HEK293 (cell line): ENCODE measurements around the gene BCKDHA.

ENCODE experiments used
- CTCF ChIA-PET: fragments of 350-600 bp; formaldehyde crosslinking; extraction: SDS; loops from one replicate; lab custom pipeline; 2021; ENCODE audit warnings: antibody characterized with exemption; lab: Yijun Ruan, JAX
- POLR2A ChIA-PET: fragments of 300-600 bp; formaldehyde crosslinking; extraction: SDS; loops from one replicate; lab custom pipeline; 2020; ENCODE audit warnings: antibody characterized with exemption, inconsistent platforms; lab: Yijun Ruan, JAX
- H3K27ac ChIP-seq: fragments of 200-500 bp; sonication (Bioruptor generic); 2 replicates; pipeline ENCODE4 v1.5.1; 2014; ENCODE audit warnings: low read depth, low read length, control low read depth, inconsistent platforms; ENCODE audit errors: extremely low read depth
- H3K36me3 ChIP-seq, 2 experiments: fragments of 200-500 bp in 1 of 2; sonication (Bioruptor generic) in 1 of 2; 1 replicate in 1 of 2; 2 replicates in 1 of 2; pipeline ENCODE4 v1.5.1; 2014 to 2017; ENCODE audit warnings: inconsistent platforms in 2 of 2, low read length in 2 of 2; ENCODE audit not compliant: control insufficient read depth in 2 of 2, insufficient read depth in 1 of 2
- H3K4me1 ChIP-seq: fragments of 200-500 bp; sonication (Bioruptor generic); 2 replicates; pipeline ENCODE4 v1.5.1; 2014; ENCODE audit warnings: mild to moderate bottlenecking, low read length, inconsistent platforms; ENCODE audit not compliant: control insufficient read depth, insufficient read depth
- H3K4me3 ChIP-seq: 2 replicates; pipeline ENCODE4 v1.5.1; 2011; ENCODE audit warnings: low read depth, mild to moderate bottlenecking, control low read depth, low read length, moderate library complexity
- H3K9me3 ChIP-seq: fragments of 200-500 bp; sonication (Bioruptor generic); 2 replicates; pipeline ENCODE4 v1.5.1; 2014; ENCODE audit warnings: low read depth, low read length, inconsistent platforms; ENCODE audit not compliant: control insufficient read depth, insufficient read depth
- BCL6B ChIP-seq: fragments of 450-650 bp; formaldehyde crosslinking; IDR thresholded peaks from 2 replicates; pipeline ENCODE4 v1.5.1; 2017; ENCODE audit warnings: missing biosample characterization, missing genetic modification characterization
- ELK4 ChIP-seq: IDR thresholded peaks from 2 replicates; pipeline ENCODE4 v1.6.1; 2011; ENCODE audit warnings: mild to moderate bottlenecking, low read depth, low read length, borderline replicate concordance
- GFI1B ChIP-seq: fragments of 450-650 bp; formaldehyde crosslinking; IDR thresholded peaks from 2 replicates; pipeline ENCODE4 v1.5.1; 2016; ENCODE audit warnings: missing biosample characterization, missing genetic modification characterization
- GLI4 ChIP-seq: fragments of 450-650 bp; formaldehyde crosslinking; IDR thresholded peaks from 2 replicates; pipeline ENCODE4 v1.5.1; 2016; ENCODE audit warnings: missing biosample characterization, missing genetic modification characterization
- HOXC10 ChIP-seq: sonication (generic); formaldehyde crosslinking; IDR thresholded peaks from 2 replicates; pipeline ENCODE4 v1.8.1; 2023; ENCODE audit warnings: mild to moderate bottlenecking, missing genetic modification reagents
- REST ChIP-seq: fragments of 450-650 bp; formaldehyde crosslinking; IDR thresholded peaks from 2 replicates; pipeline ENCODE4 v1.5.1; 2016; ENCODE audit warnings: missing biosample characterization, missing genetic modification characterization
- SCRT1 ChIP-seq: fragments of 450-650 bp; formaldehyde crosslinking; IDR thresholded peaks from 2 replicates; pipeline ENCODE4 v1.5.1; 2016; ENCODE audit warnings: missing biosample characterization, missing genetic modification characterization, borderline replicate concordance
- ZNF157 ChIP-seq: fragments of 450-650 bp; formaldehyde crosslinking; IDR thresholded peaks from 2 replicates; pipeline ENCODE4 v1.5.1; 2016; ENCODE audit warnings: missing biosample characterization, missing genetic modification characterization
- ZNF16 ChIP-seq: fragments of 450-650 bp; formaldehyde crosslinking; IDR thresholded peaks from 2 replicates; pipeline ENCODE4 v1.5.1; 2016; ENCODE audit warnings: low read depth, missing biosample characterization, missing genetic modification characterization
- ZNF174 ChIP-seq: fragments of 450-650 bp; formaldehyde crosslinking; IDR thresholded peaks from 2 replicates; pipeline ENCODE4 v1.5.0; 2017; ENCODE audit warnings: missing biosample characterization, mild to moderate bottlenecking, missing genetic modification characterization
- ZNF362 ChIP-seq: fragments of 450-650 bp; formaldehyde crosslinking; IDR thresholded peaks from 2 replicates; pipeline ENCODE4 v1.5.1; 2016; ENCODE audit warnings: missing biosample characterization, missing genetic modification characterization
- ZNF623 ChIP-seq: fragments of 450-650 bp; formaldehyde crosslinking; IDR thresholded peaks from 2 replicates; pipeline ENCODE4 v1.5.1; 2016; ENCODE audit warnings: missing biosample characterization, missing genetic modification characterization
- ZNF660 ChIP-seq: fragments of 450-650 bp; IDR thresholded peaks from 2 replicates; pipeline ENCODE4 v1.5.1; 2018; ENCODE audit warnings: missing biosample characterization, mild to moderate bottlenecking, missing genetic modification characterization
- ZNF677 ChIP-seq: fragments of 450-650 bp; IDR thresholded peaks from 2 replicates; pipeline ENCODE4 v1.5.0; 2018; ENCODE audit warnings: missing biosample characterization, mild to moderate bottlenecking, missing genetic modification characterization, moderate library complexity
- ZNF843 ChIP-seq: fragments of 450-650 bp; formaldehyde crosslinking; IDR thresholded peaks from 2 replicates; pipeline ENCODE4 v1.5.1; 2016; ENCODE audit warnings: missing biosample characterization, missing genetic modification characterization
- ZXDB ChIP-seq: fragments of 450-650 bp; formaldehyde crosslinking; IDR thresholded peaks from 2 replicates; pipeline ENCODE4 v1.5.1; 2016; ENCODE audit warnings: missing biosample characterization, missing genetic modification characterization

BCKDHA gene

GRCh38 chr19:41356984-41357739 lies 40.5 kb upstream of the BCKDHA start:
- ChIA-PET POLR2A (no interaction called here), CTCF (interaction anchor here (0.7 to 2.2 kb wide), 3 partner anchors 10 to 213 kb away, joined by 4 to 8 read pairs (median 4); no protein-coding TSS in a partner anchor)
- Histone ChIP-seq H3K4me1 (peaks cover 5% of the 10 kb centered on the region; the same call in 1 of the 2 replicates), H3K4me3 (no peak overlapping the region), H3K36me3 (no peaks in the 10 kb centered on the region), H3K9me3 (no peaks in the 10 kb centered on the region), H3K27ac (no peak overlapping the region)
- no peak for TF ChIP-seq BCL6B (tag by site-specific recombination)
- no peak for TF ChIP-seq ZNF16 (tag by site-specific recombination)
- TF ChIP-seq GLI4 (tag by site-specific recombination): 0 out of 2 replicates have a peak, but pooled peaks have one; percentile 40
- no peak for TF ChIP-seq ELK4
- TF ChIP-seq ZNF677: no peak
- no peak for TF ChIP-seq GFI1B (tag by site-specific recombination)
- TF ChIP-seq ZNF843: no peak

GRCh38 chr19:41357746-41358145 lies 39.9 kb upstream of the BCKDHA start:
- ChIA-PET POLR2A (no interaction called here), CTCF (interaction anchor here (0.8 to 2.2 kb wide), 3 partner anchors 12 to 213 kb away, joined by 3 to 8 read pairs (median 4); no protein-coding TSS in a partner anchor)
- Histone ChIP-seq H3K36me3 (no peaks in the 10 kb centered on the region), H3K9me3 (no peaks in the 10 kb centered on the region), H3K4me3 (no peak overlapping the region), H3K4me1 (peaks cover 5% of the 10 kb centered on the region; the same call in 1 of the 2 replicates), H3K27ac (no peak overlapping the region)
- TF ChIP-seq ZNF157 (tag by site-specific recombination): no peak

GRCh38 chr19:41359741-41360140 lies 37.9 kb upstream of the BCKDHA start:
- H3K9me3 ChIP-seq: no peaks in the 10 kb centered on the region
- H3K4me1 ChIP-seq: 0 out of 2 replicates have a peak, but pooled peaks cover 3% of the 10 kb centered on the region
- ChIA-PET POLR2A (interaction anchor here (1.1 kb wide), 1 partner anchor 9 kb away, joined by 3 read pairs; no protein-coding TSS in a partner anchor), CTCF (interaction anchor here (1.2 kb wide), 1 partner anchor 725 kb away, joined by 4 read pairs; no protein-coding TSS in a partner anchor)
- no peaks in the 10 kb centered on the region; a peak in 1 of 3 replicates for H3K36me3 ChIP-seq
- no peak overlapping the region for H3K27ac ChIP-seq
- TF ChIP-seq ZXDB (tag by site-specific recombination): no peak
- no peak for TF ChIP-seq ZNF174 (tag by site-specific recombination)
- no peak for TF ChIP-seq REST (tag by site-specific recombination)
- TF ChIP-seq SCRT1: no peak
- TF ChIP-seq ZNF660: no peak
- TF ChIP-seq ZNF362 (tag by site-specific recombination): no peak
- no peak for TF ChIP-seq HOXC10 (CRISPR knock-in tag)
- peak; percentile 95 for TF ChIP-seq ZNF623 (tag by site-specific recombination)
- H3K4me3 ChIP-seq: no peak overlapping the region
